ENCODE results near the gene CFD. TPM values are rescaled to one million over a fixed set of nuclear protein-coding genes. Genes with fewer than 3 reads are reported as not detected.
A peak's percentile ranks its signal among the peaks of the same experiment; 100 is the strongest.
"Not testable (repeated sequence)": the region's sequence is repeated elsewhere in the genome, so short reads cannot be mapped to it uniquely, and the experiment has no call there.

CFD gene
- total and polyA plus RNA-seq, 2 experiments from 2014 or later: 3.2 to 5.2 TPM

- 15 to 29% methylated on average over 7 to 12 of the region's 12 CpGs for WGBS, 2 experiments (ENCODE audit: low coverage in 1 of 2, low lambda C conversion rate in 2 of 2, missing lambda C conversion rate in 2 of 2)
- Histone ChIP-seq H3K27ac (no peak overlapping the region), H3K36me3 (ENCODE audit: low read depth) (no peaks in the 10 kb centered on the region), H2AFZ (no peak overlapping the region), H3K9ac (no peak overlapping the region), H4K20me1 (ENCODE audit: insufficient read depth) (no peaks in the 10 kb centered on the region), H3K27me3 (replicated peaks; ENCODE audit: insufficient read depth) (peaks cover 38% of the 10 kb centered on the region), H3K9me2 (ENCODE audit: insufficient read depth) (no peaks in the 10 kb centered on the region), H3K4me1 (ENCODE audit: insufficient read depth) (0 out of 2 replicates have a peak, but pooled peaks cover 4% of the 10 kb centered on the region), H3K9me3 (ENCODE audit: low read depth) (no peaks in the 10 kb centered on the region), H3F3A (ENCODE audit: insufficient read depth) (0 out of 2 replicates have a peak, but pooled peaks cover 3% of the 10 kb centered on the region), H3K79me2 (ENCODE audit: insufficient read depth) (no peaks in the 10 kb centered on the region), H3K4me2 (ENCODE audit: unreplicated experiment) (no peak overlapping the region), H3K4me3 (no peak overlapping the region)
- DNase-seq: peak; percentile 40
- no peak for TF ChIP-seq EZH2phosphoT487 (IDR thresholded peaks at IDR 0.05; ENCODE audit: insufficient read depth, low read depth)
- TF ChIP-seq EZH2 (IDR thresholded peaks at IDR 0.05; ENCODE audit: insufficient read depth, poor library complexity, severe bottlenecking): no peak
- in situ Hi-C loops (cut with MboI): no loop called here
Observed at GRCh38 chr19:848386-848921, 11.0 kb upstream of the CFD start.

GRCh38 chr19:849195-849594 lies 10.3 kb upstream of the CFD start:
- H3K36me3 ChIP-seq (ENCODE audit: low read depth); H3K9ac ChIP-seq; H3K27ac ChIP-seq; H3F3A ChIP-seq (ENCODE audit: insufficient read depth); H2AFZ ChIP-seq; H3K4me3 ChIP-seq; in situ Hi-C loops (cut with MboI); H4K20me1 ChIP-seq (ENCODE audit: insufficient read depth); H3K9me3 ChIP-seq (ENCODE audit: low read depth); DNase-seq; H3K4me1 ChIP-seq (ENCODE audit: insufficient read depth); H3K79me2 ChIP-seq (ENCODE audit: insufficient read depth); H3K9me2 ChIP-seq (ENCODE audit: insufficient read depth); H3K4me2 ChIP-seq (ENCODE audit: unreplicated experiment): not testable (repeated sequence)
- H3K27me3 ChIP-seq (replicated peaks; ENCODE audit: insufficient read depth): peaks cover 34% of the 10 kb centered on the region
- WGBS, 2 experiments (ENCODE audit: low coverage in 1 of 2, low lambda C conversion rate in 2 of 2, missing lambda C conversion rate in 2 of 2): 61 to 62% methylated on average over 8 of the region's 8 CpGs

GRCh38 chr19:850221-850978 lies 9.1 kb upstream of the CFD start:
- Histone ChIP-seq H4K20me1 (ENCODE audit: insufficient read depth) (no peaks in the 10 kb centered on the region), H3K9me2 (ENCODE audit: insufficient read depth) (no peaks in the 10 kb centered on the region), H3K9me3 (ENCODE audit: low read depth) (no peaks in the 10 kb centered on the region), H3K4me3 (peak overlapping the region; percentile 44), H3F3A (ENCODE audit: insufficient read depth) (0 out of 2 replicates have a peak, but pooled peaks cover 3% of the 10 kb centered on the region), H3K36me3 (ENCODE audit: low read depth) (no peaks in the 10 kb centered on the region), H3K4me2 (ENCODE audit: unreplicated experiment) (peak overlapping the region; percentile 69), H3K27ac (peak overlapping the region; percentile 66), H3K27me3 (replicated peaks; ENCODE audit: insufficient read depth) (peaks cover 23% of the 10 kb centered on the region), H3K79me2 (ENCODE audit: insufficient read depth) (no peaks in the 10 kb centered on the region), H3K9ac (peak overlapping the region; percentile 75), H3K4me1 (ENCODE audit: insufficient read depth) (0 out of 2 replicates have a peak, but pooled peaks cover 4% of the 10 kb centered on the region), H2AFZ (peak overlapping the region; percentile 86)
- TF ChIP-seq EZH2 (IDR thresholded peaks at IDR 0.05; ENCODE audit: insufficient read depth, poor library complexity, severe bottlenecking) (no peak), EZH2phosphoT487 (IDR thresholded peaks at IDR 0.05; ENCODE audit: insufficient read depth, low read depth) (no peak)
- WGBS, 2 experiments (ENCODE audit: low coverage in 1 of 2, low lambda C conversion rate in 2 of 2, missing lambda C conversion rate in 2 of 2): 10 to 16% methylated on average over 22 to 28 of the region's 28 CpGs
- DNase-seq: peak; percentile 91
- in situ Hi-C loops (cut with MboI): no loop called here

- Histone ChIP-seq H3K9me2 (ENCODE audit: insufficient read depth) (no peaks in the 10 kb centered on the region), H3K79me2 (ENCODE audit: insufficient read depth) (no peaks in the 10 kb centered on the region), H3K4me1 (ENCODE audit: insufficient read depth) (0 out of 2 replicates have a peak, but pooled peaks cover 4% of the 10 kb centered on the region), H3K36me3 (ENCODE audit: low read depth) (no peaks in the 10 kb centered on the region), H2AFZ (peak overlapping the region; percentile 86), H3K9ac (peak overlapping the region; percentile 75), H3K9me3 (ENCODE audit: low read depth) (no peaks in the 10 kb centered on the region), H4K20me1 (ENCODE audit: insufficient read depth) (no peaks in the 10 kb centered on the region), H3K4me3 (peak overlapping the region; percentile 44), H3F3A (ENCODE audit: insufficient read depth) (0 out of 2 replicates have a peak, but pooled peaks cover 3% of the 10 kb centered on the region), H3K27ac (peak overlapping the region; percentile 66), H3K27me3 (replicated peaks; ENCODE audit: insufficient read depth) (peaks cover 23% of the 10 kb centered on the region), H3K4me2 (ENCODE audit: unreplicated experiment) (peak overlapping the region; percentile 69)
- in situ Hi-C loops (cut with MboI): no loop called here
- 27 to 35% methylated on average over 12 to 13 of the region's 13 CpGs for WGBS, 2 experiments (ENCODE audit: low coverage in 1 of 2, low lambda C conversion rate in 2 of 2, missing lambda C conversion rate in 2 of 2)
- no peak for DNase-seq
- TF ChIP-seq EZH2 (IDR thresholded peaks at IDR 0.05; ENCODE audit: insufficient read depth, poor library complexity, severe bottlenecking) (no peak), EZH2phosphoT487 (IDR thresholded peaks at IDR 0.05; ENCODE audit: insufficient read depth, low read depth) (no peak)
Observed at GRCh38 chr19:850979-851335, 8.5 kb upstream of the CFD start.

All from GM23248 (cell line).